Caco-2 (cell line): ENCODE results near the gene LRMDA. TPM values are rescaled to one million over a fixed set of nuclear protein-coding genes. Genes with fewer than 3 reads are reported as not detected.

Experiments used
- BruUV-seq: library from RNA; stranded (reverse); fragments of 400-500 nt; replicated peaks from 2 replicates; lab custom pipeline; 2021; lab: Mats Ljungman, UMichigan
- CTCF ChIA-PET: fragments of 300-600 bp; sonication (Branson Sonifier 250); formaldehyde crosslinking; loops from one replicate; lab custom pipeline; 2022; ENCODE audit warnings: antibody characterized with exemption; lab: Charles Lee
- POLR2A ChIA-PET: fragments of 300-600 bp; sonication (Branson Sonifier 250); formaldehyde crosslinking; loops from one replicate; lab custom pipeline; 2022; ENCODE audit warnings: antibody characterized with exemption; lab: Charles Lee
- DNase-seq, 2 experiments: peaks; one replicate each; pipeline versions ENCODE4 v3.0.0 to v3.0.0-alpha.2; 2020 to 2022
- H3K27me3 ChIP-seq: replicated peaks from 2 replicates; pipeline ENCODE4 v1.6.0; 2011; ENCODE audit warnings: low read length; ENCODE audit not compliant: control insufficient read depth, insufficient read depth
- H3K36me3 ChIP-seq: 2 replicates; pipeline ENCODE4 v1.5.1; 2011; ENCODE audit warnings: low read length; ENCODE audit not compliant: control insufficient read depth, insufficient read depth
- H3K4me1 ChIP-seq: fragments of 250-450 bp; sonication (Bioruptor Pico); 2 replicates; pipeline ENCODE4 v1.5.1; 2020; ENCODE audit warnings: mild to moderate bottlenecking
- H3K4me3 ChIP-seq: 2 replicates; pipeline ENCODE4 v1.5.1; 2011; ENCODE audit warnings: low read depth, mild to moderate bottlenecking, control low read depth, low read length
- H3K9me3 ChIP-seq: fragments of 250-450 bp; sonication (Bioruptor Pico); 2 replicates; pipeline ENCODE4 v1.5.1; 2020; ENCODE audit warnings: mild to moderate bottlenecking, moderate library complexity
- H3K27ac Mint-ChIP-seq: one replicate; pipeline ENCODE4 v1.8.0; 2022; ENCODE audit warnings: mixed read lengths; ENCODE audit not compliant: unreplicated experiment
- H3K27me3 Mint-ChIP-seq: one replicate; pipeline ENCODE4 v1.8.0; 2022; ENCODE audit warnings: mixed read lengths; ENCODE audit not compliant: insufficient read depth, unreplicated experiment
- H3K36me3 Mint-ChIP-seq: one replicate; pipeline ENCODE4 v1.8.0; 2022; ENCODE audit warnings: mild to moderate bottlenecking, mixed read lengths; ENCODE audit not compliant: insufficient read depth, unreplicated experiment
- H3K4me1 Mint-ChIP-seq: one replicate; pipeline ENCODE4 v1.8.0; 2022; ENCODE audit warnings: low read depth, mixed read lengths; ENCODE audit not compliant: unreplicated experiment
- H3K4me3 Mint-ChIP-seq: one replicate; pipeline ENCODE4 v1.8.0; 2022; ENCODE audit warnings: mild to moderate bottlenecking, moderate library complexity, mixed read lengths; ENCODE audit not compliant: unreplicated experiment
- H3K9me3 Mint-ChIP-seq: one replicate; pipeline ENCODE4 v1.8.0; 2022; ENCODE audit warnings: mixed read lengths; ENCODE audit not compliant: unreplicated experiment
- CTCF ChIP-seq, 2 experiments: fragments of 200-600 bp in 1 of 2; IDR thresholded peaks; 1 replicate in 1 of 2; 2 replicates in 1 of 2; pipeline versions ENCODE4 v1.5.1 to v1.8.0; 2011 to 2022; ENCODE audit warnings: antibody characterized with exemption in 1 of 2, control low read depth in 1 of 2, inconsistent platforms in 1 of 2, low read depth in 1 of 2, low read length in 1 of 2, mild to moderate bottlenecking in 1 of 2, moderate library complexity in 1 of 2; ENCODE audit not compliant: insufficient read depth in 1 of 2, severe bottlenecking in 1 of 2, unreplicated experiment in 1 of 2
- intact Hi-C: fragments of 100-400 bp; cut with micrococcal nuclease; formaldehyde crosslinking; loops from one replicate; pipeline ENCODE4 v1.10.0; 2022; ENCODE audit not compliant: unreplicated experiment
- total RNA-seq: library from RNA; stranded (reverse); gene quantifications from 2 replicates; pipeline ENCODE4 v1.2.3, GENCODE V29; 2022

The LRMDA gene
- total RNA-seq, 1 experiment from 2014 or later, result 18.5 TPM

GRCh38 chr10:75654171-75654771 lies 222.8 kb downstream of the LRMDA start:
- DNase-seq, result no peak
- POLR2A ChIA-PET, result no interaction called here
- BruUV-seq, result no TSS peak
- Histone ChIP-seq H3K36me3 (no peaks in the 10 kb centered on the region), H3K4me1 (peaks cover 10% of the 10 kb centered on the region), H3K27me3 (no peaks in the 10 kb centered on the region), H3K9me3 (no peaks in the 10 kb centered on the region), H3K4me3 (no peak overlapping the region)
- Mint-ChIP-seq H3K36me3 (no peaks in the 10 kb centered on the region), H3K4me1 (peaks cover 21% of the 10 kb centered on the region), H3K4me3 (no peak overlapping the region), H3K27me3 (no peaks in the 10 kb centered on the region), H3K9me3 (peaks cover 10% of the 10 kb centered on the region), H3K27ac (peak overlapping the region; percentile 68)
- CTCF ChIA-PET, result no interaction called here
- intact Hi-C loops, result no loop called here
- TF ChIP-seq CTCF (IDR thresholded peaks at IDR 0.05; ENCODE audit: insufficient read depth in 1 of 2, low read depth in 1 of 2, low read length in 1 of 2, severe bottlenecking in 1 of 2, unreplicated experiment in 1 of 2), result no peak

GRCh38 chr10:75654772-75655171 lies 223.3 kb downstream of the LRMDA start:
- Mint-ChIP-seq H3K36me3 (no peaks in the 10 kb centered on the region), H3K4me1 (peaks cover 21% of the 10 kb centered on the region), H3K27me3 (no peaks in the 10 kb centered on the region), H3K9me3 (peaks cover 10% of the 10 kb centered on the region), H3K27ac (no peak overlapping the region), H3K4me3 (no peak overlapping the region)
- no peaks in the 10 kb centered on the region for H3K36me3 ChIP-seq
- H3K9me3 ChIP-seq, result no peaks in the 10 kb centered on the region
- CTCF ChIA-PET, result no interaction called here
- DNase-seq, result no peak
- H3K4me1 ChIP-seq, result peaks cover 10% of the 10 kb centered on the region
- no peak for TF ChIP-seq CTCF (IDR thresholded peaks at IDR 0.05; ENCODE audit: insufficient read depth in 1 of 2, low read depth in 1 of 2, low read length in 1 of 2, severe bottlenecking in 1 of 2, unreplicated experiment in 1 of 2)
- intact Hi-C loops, result no loop called here
- no peak overlapping the region for H3K4me3 ChIP-seq
- POLR2A ChIA-PET, result no interaction called here
- BruUV-seq, result no TSS peak
- H3K27me3 ChIP-seq, result no peaks in the 10 kb centered on the region

GRCh38 chr10:75655791-75656451 lies 224.5 kb downstream of the LRMDA start:
- peaks cover 10% of the 10 kb centered on the region for H3K4me1 ChIP-seq
- Mint-ChIP-seq H3K27ac (no peak overlapping the region), H3K4me1 (peaks cover 21% of the 10 kb centered on the region), H3K9me3 (no peaks in the 10 kb centered on the region), H3K36me3 (no peaks in the 10 kb centered on the region), H3K4me3 (no peak overlapping the region), H3K27me3 (no peaks in the 10 kb centered on the region)
- no peaks in the 10 kb centered on the region for H3K36me3 ChIP-seq
- intact Hi-C loops, result no loop called here
- H3K9me3 ChIP-seq, result no peaks in the 10 kb centered on the region
- no TSS peak for BruUV-seq
- ChIA-PET POLR2A (no interaction called here), CTCF (no interaction called here)
- TF ChIP-seq CTCF (IDR thresholded peaks at IDR 0.05; ENCODE audit: insufficient read depth in 1 of 2, low read depth in 1 of 2, low read length in 1 of 2, severe bottlenecking in 1 of 2, unreplicated experiment in 1 of 2), result no peak
- H3K4me3 ChIP-seq, result no peak overlapping the region
- H3K27me3 ChIP-seq, result no peaks in the 10 kb centered on the region
- DNase-seq, result no peak
